HG03565 (cell line): Measurements from ENCODE around the gene SNN.

ENCODE experiments used
- ATAC-seq: cut with Tn5 transposase; IDR thresholded peaks from one replicate; pipeline ENCODE4 v1.9.1; 2021; ENCODE audit warnings: mild to moderate bottlenecking, moderate library complexity; ENCODE audit not compliant: unreplicated experiment

SNN gene

GRCh38 chr16:11677959-11678881 lies 10.0 kb downstream of the SNN start:
- no peak for ATAC-seq

- no peak for ATAC-seq
Observed at GRCh38 chr16:11679250-11679649, 11.0 kb downstream of the SNN start.

DNA sequence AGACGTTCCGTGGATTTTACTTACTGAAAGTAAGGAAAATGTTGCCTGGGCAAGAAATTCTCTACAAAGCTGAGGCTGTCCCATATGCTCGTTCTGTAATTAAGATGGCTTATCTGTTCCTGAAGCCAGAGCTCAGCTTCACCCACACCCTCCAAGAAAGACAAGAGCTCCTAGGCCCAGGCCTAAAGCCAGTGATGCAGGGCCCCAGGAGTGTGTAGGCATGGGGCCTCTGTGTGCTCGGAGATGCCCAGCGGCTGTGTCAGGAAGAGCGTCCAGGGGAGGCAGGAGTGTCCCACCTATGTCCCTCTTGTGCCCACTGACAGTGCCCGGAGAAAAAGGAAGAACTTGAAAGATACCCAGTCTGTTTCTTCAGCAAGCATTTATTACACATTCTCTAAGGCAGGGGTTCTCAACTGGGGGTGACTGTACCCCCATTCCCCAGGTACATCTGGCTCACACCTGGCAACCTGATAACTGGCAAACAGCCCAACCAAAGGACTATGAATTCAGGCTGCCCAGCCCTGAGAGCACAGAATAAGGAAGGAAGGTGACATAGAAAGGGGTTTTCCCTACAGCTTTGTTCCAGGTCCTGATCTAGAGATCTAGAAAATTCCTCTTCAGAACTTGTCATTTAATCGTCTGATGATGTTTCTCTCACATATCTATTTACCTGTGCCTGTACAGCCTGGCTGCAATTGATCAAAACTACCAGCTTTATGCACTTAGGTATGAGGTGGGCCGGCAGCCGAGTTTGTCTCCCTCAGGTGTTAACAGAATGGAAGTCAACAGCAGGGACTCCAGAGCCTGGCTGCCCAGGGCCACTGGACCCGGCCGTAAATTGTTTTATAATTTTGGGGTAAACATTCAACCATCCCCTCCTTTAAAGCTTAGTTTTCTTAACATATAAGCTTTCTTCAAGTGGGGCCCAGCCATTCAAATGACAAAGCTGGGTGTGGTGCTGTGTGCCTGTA lies 12.0 kb downstream of the SNN start:
- no peak for ATAC-seq

DNA sequence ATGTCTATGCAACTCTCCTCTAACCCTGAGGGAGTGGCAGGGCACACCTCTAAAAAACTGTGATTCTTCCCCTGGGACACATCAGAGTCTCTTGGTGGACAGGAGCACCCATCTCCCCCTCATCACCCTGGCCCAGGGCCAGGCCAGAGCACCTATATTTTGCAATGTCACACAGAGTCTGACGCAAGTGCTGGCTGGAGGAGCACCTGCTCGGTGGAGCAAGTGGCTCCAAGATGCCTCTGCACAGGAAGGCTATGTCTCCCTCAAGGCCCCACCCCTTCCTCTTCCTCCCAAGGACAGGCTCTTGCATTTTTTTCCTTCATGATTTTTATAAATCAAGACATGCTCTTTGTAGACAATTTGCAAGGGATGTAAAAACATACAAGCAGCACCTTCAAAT lies 13.3 kb downstream of the SNN start:
- no peak for ATAC-seq

GRCh38 chr16:11681976-11682654 lies 13.9 kb downstream of the SNN start:
- ATAC-seq, result no peak

DNA sequence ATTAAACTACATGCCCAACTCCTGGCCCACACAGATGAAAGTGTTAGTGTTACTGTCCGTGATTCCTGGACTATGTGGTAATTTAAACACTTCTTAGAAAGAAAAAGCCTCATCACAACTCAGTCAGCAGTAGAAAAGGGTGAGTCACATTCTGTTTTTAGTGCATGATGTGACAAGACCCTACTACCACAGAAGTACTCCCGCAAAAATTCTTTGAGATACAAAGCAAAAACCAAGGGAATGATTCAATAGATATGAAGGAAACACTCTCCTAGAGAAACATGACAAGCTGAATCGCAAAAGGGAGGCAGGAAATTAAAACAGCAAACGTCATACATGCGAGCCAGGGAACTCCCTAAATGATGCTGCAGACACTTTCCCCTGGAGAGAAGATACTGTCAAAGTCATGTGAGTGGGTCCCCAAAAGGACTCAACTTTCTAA lies 14.4 kb downstream of the SNN start:
- no peak for ATAC-seq

DNA sequence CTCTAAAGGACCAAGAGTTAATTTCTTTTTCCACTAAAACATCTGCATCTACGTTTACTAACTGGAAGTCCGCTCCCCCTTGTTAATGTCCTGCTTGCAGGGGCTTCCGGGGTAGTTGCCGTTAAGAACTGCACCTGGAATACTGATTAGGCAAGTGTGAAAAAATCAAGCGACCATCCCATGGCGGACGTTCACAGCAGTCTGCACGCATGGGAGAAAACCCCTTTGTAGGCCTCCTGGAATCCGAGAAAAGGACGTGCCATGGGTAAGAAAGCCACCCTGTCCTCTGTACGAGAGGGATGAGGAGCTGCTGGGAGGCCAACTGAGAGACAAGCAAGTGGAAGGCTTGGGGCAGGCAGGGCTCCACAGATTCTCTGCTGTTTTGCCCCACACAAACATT lies 14.9 kb downstream of the SNN start:
- no peak for ATAC-seq

GRCh38 chr16:11684231-11685025 lies 16.2 kb downstream of the SNN start:
- ATAC-seq, result no peak

DNA sequence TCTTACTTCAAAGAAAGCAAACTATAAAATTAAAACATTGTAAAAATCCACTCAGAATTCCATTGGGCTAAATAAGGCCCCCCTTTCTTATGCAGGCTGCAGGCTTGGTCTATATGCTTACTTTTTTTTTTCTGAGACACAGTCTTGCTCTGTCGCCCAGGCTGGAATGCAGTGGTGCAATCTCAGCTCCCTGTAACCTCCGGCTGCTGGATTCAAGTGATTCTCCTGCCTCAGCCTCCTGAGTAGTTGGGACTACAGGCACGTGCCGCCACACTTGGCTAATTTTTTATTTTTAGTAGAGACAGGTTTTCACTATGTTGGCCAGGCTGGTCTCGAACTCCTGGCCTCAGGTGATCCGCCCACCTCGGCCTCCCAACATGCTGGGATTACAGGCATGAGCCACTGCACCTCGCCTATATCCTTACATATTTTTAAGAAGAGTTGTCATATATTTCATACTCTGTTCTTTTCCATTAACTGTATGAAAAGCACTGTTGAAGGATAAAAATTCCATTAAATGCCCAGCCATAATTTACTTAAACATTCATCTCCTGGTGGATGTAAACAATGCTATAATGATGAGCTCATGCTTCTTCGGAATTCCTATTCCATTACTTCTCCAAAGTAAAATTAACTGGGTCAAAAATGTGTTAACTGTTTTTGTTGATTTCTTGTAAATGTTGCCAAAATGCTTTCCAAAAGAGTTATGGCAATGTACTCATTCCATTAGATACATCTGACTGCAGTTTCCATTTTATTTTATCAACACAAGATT lies 17.8 kb downstream of the SNN start:
- ATAC-seq, result no peak

- ATAC-seq, result no peak
Observed at GRCh38 chr16:11686713-11687380, 18.6 kb downstream of the SNN start.

DNA sequence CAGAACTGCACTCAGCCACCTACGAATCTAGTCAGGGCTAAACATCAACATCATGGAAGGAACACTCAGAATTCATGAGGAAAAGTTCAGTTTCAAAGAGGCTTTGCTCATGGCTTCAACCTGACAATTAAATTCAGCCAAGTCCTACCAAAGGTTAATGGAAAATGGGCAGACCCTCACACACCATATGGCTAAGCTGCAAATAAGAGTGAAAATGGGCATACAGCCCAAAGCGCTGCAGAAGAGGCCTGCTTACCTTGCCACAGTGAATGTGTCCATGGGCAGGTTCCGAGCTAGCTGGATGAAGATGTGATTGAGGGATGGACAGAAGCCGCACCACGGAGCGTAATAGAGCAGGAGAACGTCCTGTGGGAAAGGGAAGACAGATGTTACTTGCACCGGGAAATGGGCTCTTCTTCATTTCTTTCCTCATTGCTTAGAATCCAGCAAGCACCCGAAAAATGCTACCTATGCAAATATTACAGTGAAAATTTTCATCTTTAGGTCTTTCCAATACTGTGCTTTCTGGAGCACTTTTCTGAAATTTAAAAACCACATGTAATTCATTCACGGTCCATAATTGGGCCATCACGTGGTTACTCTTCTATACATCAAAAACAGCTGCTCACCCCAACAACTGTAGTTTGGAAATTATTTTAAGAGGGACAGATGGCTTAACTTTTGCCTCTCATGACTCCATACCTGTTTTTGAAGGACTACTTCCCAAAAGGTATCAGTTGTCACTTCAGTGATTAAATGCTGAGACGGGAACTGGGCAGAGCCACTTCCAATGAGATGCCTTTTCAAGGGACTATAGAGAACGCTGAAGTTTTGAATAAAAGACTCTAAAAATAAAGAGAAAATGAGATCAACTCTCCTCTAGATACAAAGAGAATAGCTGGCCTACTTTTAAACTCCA lies 19.6 kb downstream of the SNN start:
- no peak for ATAC-seq

- no peak for ATAC-seq
Observed at GRCh38 chr16:11688520-11688886, 20.2 kb downstream of the SNN start.

DNA sequence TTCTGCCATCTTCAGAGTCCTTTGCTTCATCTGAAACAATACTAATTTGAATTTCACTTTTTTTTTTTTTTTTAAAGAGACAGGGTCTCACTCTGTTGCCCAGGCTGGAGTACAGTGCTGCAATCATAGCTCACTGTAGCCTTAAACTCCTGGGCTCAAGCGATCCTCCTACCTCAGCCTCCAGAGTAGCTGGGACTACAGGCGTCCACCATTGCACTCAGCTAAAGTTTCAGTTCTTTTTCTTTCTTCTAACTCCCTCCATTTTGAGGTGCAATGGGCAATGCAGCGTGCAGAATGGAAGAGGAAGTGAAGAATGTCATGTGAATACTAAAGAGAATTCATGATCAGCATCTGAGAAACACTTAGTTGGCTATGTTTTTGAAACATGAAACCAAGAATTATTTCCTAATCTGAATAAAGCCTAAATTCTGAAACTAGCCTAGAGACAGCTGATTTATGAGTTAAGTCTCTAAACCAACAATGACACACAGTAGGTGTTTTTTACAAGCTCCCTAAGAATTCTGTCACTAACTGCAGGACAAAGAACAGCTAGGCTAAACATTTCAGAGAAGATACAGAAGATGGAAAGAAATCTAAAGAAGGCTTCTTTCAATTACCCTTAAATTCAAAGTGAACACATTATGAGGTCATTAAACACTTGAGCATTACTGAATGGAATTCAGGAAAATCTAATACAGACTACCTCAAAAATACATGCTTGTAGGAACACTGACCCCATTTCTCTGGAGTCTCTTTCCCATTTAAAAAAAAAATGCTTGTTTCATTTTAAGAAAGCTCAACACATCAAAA lies 21.0 kb downstream of the SNN start:
- ATAC-seq, result peak; percentile 77

DNA sequence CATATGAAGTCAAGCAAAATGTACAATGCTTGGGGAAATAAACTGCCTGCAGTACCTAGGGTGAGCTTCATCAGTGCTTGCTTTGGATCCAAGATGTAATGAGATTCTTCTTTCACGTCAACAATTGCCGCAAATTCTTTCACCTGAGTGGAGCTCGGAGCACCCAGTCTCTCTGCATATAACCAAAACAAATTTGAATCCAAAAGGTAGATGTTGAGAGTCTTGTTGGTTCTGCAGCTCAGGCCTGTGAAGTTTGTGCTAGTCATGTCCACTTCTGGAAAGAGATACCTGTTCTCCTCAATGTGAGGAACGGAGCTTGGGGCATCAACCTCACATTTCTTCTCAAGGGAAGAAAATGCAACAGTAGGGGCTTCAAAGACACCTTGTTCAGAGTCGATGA lies 23.0 kb downstream of the SNN start:
- no peak for ATAC-seq

DNA sequence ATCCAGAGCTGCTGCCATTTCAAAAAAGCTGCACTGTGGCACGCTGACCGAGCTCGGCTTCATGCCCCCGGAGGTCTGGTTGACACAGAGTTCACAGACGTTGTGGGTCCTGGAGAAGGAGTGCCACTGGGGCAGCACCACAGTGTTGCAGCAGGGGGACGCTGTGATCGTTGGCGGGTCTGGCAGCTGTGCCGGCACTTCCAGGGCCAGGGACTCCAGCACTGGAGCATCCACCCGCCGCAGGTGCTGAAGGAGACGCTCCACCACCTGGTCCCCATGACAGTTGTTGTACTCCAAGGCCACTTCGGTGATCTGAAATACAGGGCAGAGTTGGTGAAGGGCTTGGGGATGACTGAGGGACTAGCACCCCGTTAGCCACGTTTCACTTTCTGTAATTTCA lies 23.5 kb downstream of the SNN start:
- no peak for ATAC-seq

GRCh38 chr16:11692171-11692570 lies 23.9 kb downstream of the SNN start:
- no peak for ATAC-seq

- no peak for ATAC-seq
Observed at GRCh38 chr16:11692651-11693050, 24.4 kb downstream of the SNN start.
